Activated naive CD4-positive, alpha-beta T cell treated with anti-CD3 and anti-CD28 coated beads, Interleukin-2, amount 10 ng/mL, durations not matched to agents 5 hours and 36 hours (primary cell): ENCODE measurements around the gene RPS26. TPM values are rescaled to one million over a fixed set of nuclear protein-coding genes. Genes with fewer than 3 reads are reported as not detected.

Source experiments
- total RNA-seq, 2 experiments: library from RNA; stranded (reverse); gene quantifications; one replicate each; pipeline ENCODE4 v1.2.3, GENCODE V29; 2021

Gene RPS26
- total RNA-seq, result 10 to 100 TPM; 38.9 to 51.3 TPM

GRCh38 chr12:56041552-56042429 lies at the start of gene RPS26:
Gene RPS26 (plus strand): TSS chr12:56041918. CDS start chr12:56042167, 249 bp downstream.

GRCh38 chr12:55996715-55997534 lies 44.8 kb upstream of the RPS26 start, which contains the start of gene SUOX:
Gene SUOX (plus strand): TSS chr12:55997276. CDS start chr12:56002222, 4,946 bp downstream.

GRCh38 chr12:56020423-56021184 lies 21.1 kb upstream of the RPS26 start, which contains the start of gene IKZF4:
Gene IKZF4 (plus strand): TSS chr12:56021043. CDS start chr12:56021494, 451 bp downstream.

GRCh38 chr12:56079723-56080555 lies 38.2 kb downstream of the RPS26 start, which contains the start of gene ERBB3:
Gene ERBB3 (plus strand): TSS chr12:56080165. CDS start chr12:56080301, 136 bp downstream.

Other genes starting within 250 kb of the RPS26 start
- 10 to 100 TPM; 77.9 to 78.8 TPM for gene SARNP, start 224.2 kb upstream of the RPS26 start, total RNA-seq
- gene ORMDL2, start 223.9 kb upstream of the RPS26 start, total RNA-seq, result 10 to 100 TPM; 55.3 to 55.7 TPM
- 10 to 100 TPM; 30.4 to 31.3 TPM for gene DNAJC14, start 212.3 kb upstream of the RPS26 start, total RNA-seq
- gene MMP19, start 199.0 kb upstream of the RPS26 start, total RNA-seq, result not detected
- gene PYM1, start 114.0 kb upstream of the RPS26 start, total RNA-seq, result 10 to 100 TPM; 54.0 to 55.4 TPM
- gene DGKA, start 110.8 kb upstream of the RPS26 start, total RNA-seq, result 1,000 to 10,000 TPM in 1 of 2 experiments, 100 to 1,000 TPM in 1; 954 to 1,054 TPM
- not detected for gene PMEL, start 75.9 kb upstream of the RPS26 start, total RNA-seq
- gene CDK2, start 75.1 kb upstream of the RPS26 start, total RNA-seq, result 10 to 100 TPM; 75.4 to 81.8 TPM
- 10 to 100 TPM; 68.5 to 68.8 TPM for gene RAB5B, start 67.8 kb upstream of the RPS26 start, total RNA-seq
- gene SUOX, start 44.6 kb upstream of the RPS26 start, total RNA-seq, result 1 to 10 TPM; 3.5 to 4.9 TPM
- 10 to 100 TPM; 20.0 to 21.3 TPM for gene IKZF4, start 20.9 kb upstream of the RPS26 start, total RNA-seq
- 1 to 10 TPM; 1.7 to 2.1 TPM for gene ERBB3, start 38.2 kb downstream of the RPS26 start, total RNA-seq
- gene PA2G4, start 62.6 kb downstream of the RPS26 start, total RNA-seq, result 100 to 1,000 TPM; 215 to 216 TPM
- gene RPL41, start 74.7 kb downstream of the RPS26 start, total RNA-seq, result 1,000 to 10,000 TPM; 4,850 to 4,973 TPM
- gene ZC3H10, start 76.3 kb downstream of the RPS26 start, total RNA-seq, result 1 to 10 TPM; 8.3 to 8.7 TPM
- gene ESYT1, start 86.3 kb downstream of the RPS26 start, total RNA-seq, result 100 to 1,000 TPM; 319 to 322 TPM
- gene MYL6B, start 110.7 kb downstream of the RPS26 start, total RNA-seq, result 10 to 100 TPM; 40.3 to 42.7 TPM
- gene MYL6, start 116.4 kb downstream of the RPS26 start, total RNA-seq, result 1,000 to 10,000 TPM; 1,338 to 1,378 TPM
- gene SMARCC2, start 147.6 kb downstream of the RPS26 start, total RNA-seq, result 100 to 1,000 TPM; 129 to 131 TPM
- 10 to 100 TPM; 31.6 to 33.1 TPM for gene RNF41, start 180.0 kb downstream of the RPS26 start, total RNA-seq
- 10 to 100 TPM; 39.3 to 41.8 TPM for gene NABP2, start 182.4 kb downstream of the RPS26 start, total RNA-seq
- under 1 TPM; 0.51 to 0.58 TPM for gene SLC39A5, start 188.1 kb downstream of the RPS26 start, total RNA-seq
- 10 to 100 TPM; 32.0 to 39.6 TPM for gene ANKRD52, start 216.5 kb downstream of the RPS26 start, total RNA-seq
- gene COQ10A, start 225.0 kb downstream of the RPS26 start, total RNA-seq, result 10 to 100 TPM; 15.2 to 19.4 TPM